Motor neuron (in vitro differentiated cells): ENCODE results near the gene AFMID. TPM values are rescaled to one million over a fixed set of nuclear protein-coding genes. Genes with fewer than 3 reads are reported as not detected.
A peak's percentile ranks its signal among the peaks of the same experiment; 100 is the strongest.

Source experiments
- ATAC-seq, 8 experiments: fragments of 200-7000 bp; cut with Tn5 transposase; replicated peaks in 6 of 8; 2 replicates each; pipeline ENCODE4 v1.8.0; 2021; ENCODE audit warnings: mild to moderate bottlenecking in 8 of 8, moderate library complexity in 8 of 8
- H3K27ac ChIP-seq, 2 donors: fragments of 250-450 bp; sonication (Bioruptor Pico); 2 replicates each; pipeline ENCODE4 v1.9.0; 2021; ENCODE audit warnings: antibody characterized with exemption in 2 of 2, mild to moderate bottlenecking in 2 of 2, moderate library complexity in 1 of 2
- H3K4me1 ChIP-seq, 2 donors: fragments of 250-450 bp; sonication (Bioruptor Pico); replicated peaks in 1 of 2; 2 replicates each; pipeline ENCODE4 v1.6.1; 2021; ENCODE audit warnings: antibody characterized with exemption in 2 of 2, mild to moderate bottlenecking in 2 of 2, moderate library complexity in 1 of 2
- H3K4me3 ChIP-seq, 5 donors: fragments of 250-450 bp; sonication (Bioruptor Pico); 2 replicates each; pipeline ENCODE4 v1.9.0; 2021; ENCODE audit warnings: antibody characterized with exemption in 5 of 5, mild to moderate bottlenecking in 5 of 5, moderate library complexity in 4 of 5
- WGBS, 10 experiments: fragments of 450-650 bp; shearing (Covaris generic); methylation state at CpG; one replicate each; pipeline ENCODE4 v1.0.0; 2022; 5-methylcytosine and 5-hydroxymethylcytosine counted together
- in situ Hi-C, 9 experiments: fragments of 400-800 bp; cut with MboI; loops; one replicate each; pipeline ENCODE4 v1.15.0; 2021; ENCODE audit warnings: low sequenced_read_pairs in 9 of 9, low pct_unique_long_range_greater_than_20kb in 2 of 9; ENCODE audit not compliant: unreplicated experiment in 9 of 9
- total RNA-seq, 8 experiments: library from RNA; unstranded; fragments of 300-600 nt; gene quantifications; 2 replicates each; pipeline versions ENCODE4 v1.2.3 to v1.2.4, GENCODE V29; 2022

AFMID gene
- total RNA-seq, 8 experiments from 2014 or later, result 5.1 to 34.7 (median 21.2) TPM

- WGBS, 10 experiments, result 0% methylated on average over 1 of the region's 14 CpGs; no CpG with 5 or more reads in 9 of the 10 experiments
- Histone ChIP-seq H3K27ac (no peak overlapping the region), H3K4me1 (peaks cover 2 to 4% of the 10 kb centered on the region in 2 donors), H3K4me3 (no peak overlapping the region)
- in situ Hi-C loops, result no loop called here
- ATAC-seq, result peak; percentile 61 to 89 (median 86)
These were observed 10.6 kb upstream of the AFMID start for GRCh38 chr17:78176548-78177025.

GRCh38 chr17:78179372-78179771 lies 7.8 kb upstream of the AFMID start:
- WGBS, 10 experiments, result 50 to 100% (median 98%) methylated on average over 1 to 9 of the region's 17 CpGs; no CpG with 5 or more reads in 2 of the 10 experiments
- peaks cover 0 to 4% of the 10 kb centered on the region in 2 donors for H3K4me1 ChIP-seq
- H3K27ac ChIP-seq, result no peak overlapping the region
- in situ Hi-C loops, result no loop called here
- peak in 1 of 8 experiments; percentile 9 for ATAC-seq
- H3K4me3 ChIP-seq, result no peak overlapping the region

GRCh38 chr17:78180083-78180482 lies 7.1 kb upstream of the AFMID start:
- H3K27ac ChIP-seq, result no peak overlapping the region
- H3K4me1 ChIP-seq, result peaks cover 0 to 4% of the 10 kb centered on the region in 2 donors
- 77 to 100% (median 92%) methylated on average over 1 to 11 of the region's 14 CpGs; no CpG with 5 or more reads in 1 of the 10 experiments for WGBS, 10 experiments
- ATAC-seq, result no peak
- in situ Hi-C loops, result no loop called here
- H3K4me3 ChIP-seq, result no peak overlapping the region

GRCh38 chr17:78180508-78180907 lies 6.7 kb upstream of the AFMID start:
- in situ Hi-C loops, result no loop called here
- H3K27ac ChIP-seq, result no peak overlapping the region
- H3K4me1 ChIP-seq, result peaks cover 2 to 4% of the 10 kb centered on the region in 2 donors
- H3K4me3 ChIP-seq, result no peak overlapping the region
- ATAC-seq, result no peak
- 82 to 100% (median 92%) methylated on average over 1 to 2 of the region's 2 CpGs; no CpG with 5 or more reads in 1 of the 10 experiments for WGBS, 10 experiments

- Histone ChIP-seq H3K4me1 (peaks cover 0 to 7% of the 10 kb centered on the region in 2 donors), H3K27ac (no peak overlapping the region), H3K4me3 (no peak overlapping the region)
- WGBS, 10 experiments, result 84 to 100% (median 94%) methylated on average over 2 to 10 of the region's 13 CpGs; no CpG with 5 or more reads in 4 of the 10 experiments
- ATAC-seq, result no peak
- in situ Hi-C loops, result no loop called here
These were observed 4.7 kb upstream of the AFMID start for GRCh38 chr17:78182504-78182903.

GRCh38 chr17:78183916-78184315 lies 3.2 kb upstream of the AFMID start:
- peaks cover 0 to 16% of the 10 kb centered on the region in 2 donors for H3K4me1 ChIP-seq
- no peak overlapping the region for H3K27ac ChIP-seq
- ATAC-seq, result no peak
- no peak overlapping the region for H3K4me3 ChIP-seq
- in situ Hi-C loops, result no loop called here
- 57 to 100% (median 95%) methylated on average over 1 to 7 of the region's 12 CpGs; no CpG with 5 or more reads in 3 of the 10 experiments for WGBS, 10 experiments

GRCh38 chr17:78184351-78184750 lies 2.8 kb upstream of the AFMID start:
- no peak overlapping the region for H3K4me3 ChIP-seq
- WGBS, 10 experiments, result 50 to 100% (median 83%) methylated on average over 1 to 8 of the region's 10 CpGs; no CpG with 5 or more reads in 3 of the 10 experiments
- no peak overlapping the region for H3K27ac ChIP-seq
- ATAC-seq, result no peak
- H3K4me1 ChIP-seq, result peaks cover 0 to 16% of the 10 kb centered on the region in 2 donors
- in situ Hi-C loops, result no loop called here

- WGBS, 10 experiments, result 80 to 100% (median 88%) methylated on average over 1 to 6 of the region's 9 CpGs; no CpG with 5 or more reads in 3 of the 10 experiments
- ATAC-seq, result no peak
- in situ Hi-C loops, result no loop called here
- Histone ChIP-seq H3K27ac (no peak overlapping the region), H3K4me3 (no peak overlapping the region), H3K4me1 (peaks cover 0 to 16% of the 10 kb centered on the region in 2 donors)
These were observed 2.3 kb upstream of the AFMID start for GRCh38 chr17:78184868-78185267.

GRCh38 chr17:78185981-78186691 lies 1.0 kb upstream of the AFMID start:
- no peak overlapping the region for H3K27ac ChIP-seq
- peaks cover 0 to 16% of the 10 kb centered on the region in 2 donors for H3K4me1 ChIP-seq
- peak in 3 of 8 experiments; percentile 22 to 33 (median 33) for ATAC-seq
- in situ Hi-C loops, result no loop called here
- peak overlapping the region in 2 of 5 donors; percentile 43 to 46 for H3K4me3 ChIP-seq
- WGBS, 10 experiments, result 0 to 100% (median 63%) methylated on average over 1 to 6 of the region's 10 CpGs; no CpG with 5 or more reads in 2 of the 10 experiments

GRCh38 chr17:78196716-78197115 lies 9.6 kb downstream of the AFMID start:
- no peak overlapping the region for H3K27ac ChIP-seq
- peak in 5 of 8 experiments; percentile 7 to 39 (median 32) for ATAC-seq
- in situ Hi-C loops, result no loop called here
- WGBS, 10 experiments, result 45 to 100% (median 78%) methylated on average over 4 to 5 of the region's 5 CpGs; no CpG with 5 or more reads in 1 of the 10 experiments
- H3K4me1 ChIP-seq, result peaks cover 17 to 20% of the 10 kb centered on the region in 2 donors
- no peak overlapping the region for H3K4me3 ChIP-seq

- in situ Hi-C loops, result no loop called here
- 11 to 94% (median 44%) methylated on average over 2 to 5 of the region's 9 CpGs; no CpG with 5 or more reads in 5 of the 10 experiments for WGBS, 10 experiments
- H3K4me3 ChIP-seq, result no peak overlapping the region
- H3K27ac ChIP-seq, result peak overlapping the region in 1 of 2 donors; percentile 4
- peak in 6 of 8 experiments; percentile 50 to 83 (median 70) for ATAC-seq
- H3K4me1 ChIP-seq, result peaks cover 17 to 20% of the 10 kb centered on the region in 2 donors
These were observed 10.1 kb downstream of the AFMID start for GRCh38 chr17:78197147-78197832.

GRCh38 chr17:78200451-78200850 lies 13.3 kb downstream of the AFMID start:
- no peak for ATAC-seq
- no peak overlapping the region for H3K27ac ChIP-seq
- WGBS, 10 experiments, result 67 to 100% (median 82%) methylated on average over 1 to 6 of the region's 6 CpGs; no CpG with 5 or more reads in 4 of the 10 experiments
- H3K4me1 ChIP-seq, result peaks cover 17 to 20% of the 10 kb centered on the region in 2 donors
- H3K4me3 ChIP-seq, result no peak overlapping the region
- in situ Hi-C loops, result no loop called here

GRCh38 chr17:78202666-78203065 lies 15.5 kb downstream of the AFMID start:
- WGBS, 10 experiments, result 86 to 100% methylated on average over 2 to 7 of the region's 8 CpGs; no CpG with 5 or more reads in 8 of the 10 experiments
- H3K27ac ChIP-seq, result no peak overlapping the region
- H3K4me3 ChIP-seq, result no peak overlapping the region
- in situ Hi-C loops, result no loop called here
- no peak for ATAC-seq
- peaks cover under 1 to 2% of the 10 kb centered on the region in 2 donors for H3K4me1 ChIP-seq
